Endothelial cell of umbilical vein (primary cell): ENCODE results near the gene LRR1. TPM values are rescaled to one million over a fixed set of nuclear protein-coding genes. Genes with fewer than 3 reads are reported as not detected.

Experiments
- BruUV-seq: library from RNA; stranded (reverse); fragments of 400-500 nt; replicated peaks from 2 replicates; lab custom pipeline; 2021; lab: Mats Ljungman, UMichigan
- CTCF ChIA-PET: fragments of 300-600, 350-600 bp; sonication (Branson Sonifier 250); formaldehyde crosslinking; loops from one replicate; lab custom pipeline; 2021; ENCODE audit warnings: antibody characterized with exemption, inconsistent platforms; lab: Charles Lee
- POLR2A ChIA-PET: fragments of 300-600, 350-600 bp; sonication (Branson Sonifier 250); formaldehyde crosslinking; loops from one replicate; lab custom pipeline; 2021; ENCODE audit warnings: antibody characterized with exemption, inconsistent platforms; lab: Charles Lee
- DNase-seq: peaks from one replicate; pipeline ENCODE4 v3.0.0-alpha.2; 2011; ENCODE audit warnings: low read depth, low spot score
- FAIRE-seq: peaks from 2 replicates; lab custom pipeline; 2011; peaks lifted over from hg19 to GRCh38; lab: Jason Lieb, UNC
- H2AFZ ChIP-seq: 2 replicates; pipeline ENCODE4 v1.6.0; 2012; ENCODE audit warnings: low read depth, low read length, control low read depth, inconsistent platforms
- H3K27ac ChIP-seq: 2 replicates; pipeline ENCODE4 v1.5.1; 2011; ENCODE audit warnings: low read depth, mild to moderate bottlenecking, control low read depth, low read length, moderate library complexity; ENCODE audit not compliant: insufficient read depth
- H3K27me3 ChIP-seq, 2 experiments: 2 replicates each; pipeline versions ENCODE4 v1.6.0 to v1.6.1; 2011; ENCODE audit warnings: low read length in 2 of 2, mixed read lengths in 1 of 2; ENCODE audit not compliant: control insufficient read depth in 2 of 2, insufficient read depth in 2 of 2
- H3K36me3 ChIP-seq, 2 experiments: 2 replicates in 1 of 2; 3 replicates in 1 of 2; pipeline ENCODE4 v1.5.1; 2011; ENCODE audit warnings: low read length in 2 of 2, mild to moderate bottlenecking in 1 of 2, moderate library complexity in 1 of 2; ENCODE audit not compliant: control insufficient read depth in 2 of 2, insufficient read depth in 2 of 2; ENCODE audit errors: extremely low read depth in 1 of 2
- H3K4me1 ChIP-seq: 3 replicates; pipeline ENCODE4 v1.5.1; 2011; ENCODE audit warnings: mild to moderate bottlenecking, low read length; ENCODE audit not compliant: control insufficient read depth, insufficient read depth; ENCODE audit errors: extremely low read depth
- H3K4me2 ChIP-seq: 2 replicates; pipeline ENCODE4 v1.6.1; 2011; ENCODE audit warnings: low read length, control low read depth, mixed read lengths; ENCODE audit not compliant: insufficient read depth
- H3K4me3 ChIP-seq, 3 experiments: fragments of 200-600 bp in 1 of 3; sonication (generic), shearing (Covaris generic) in 1 of 3; replicated peaks in 1 of 3; 2 replicates each; pipeline ENCODE4 v1.5.1; 2011 to 2016; ENCODE audit warnings: control low read depth in 3 of 3, low read length in 3 of 3, mild to moderate bottlenecking in 2 of 3, inconsistent platforms in 1 of 3, low read depth in 1 of 3, moderate library complexity in 1 of 3; ENCODE audit not compliant: insufficient read depth in 1 of 3
- H3K79me2 ChIP-seq: 2 replicates; pipeline ENCODE4 v1.6.0; 2012; ENCODE audit warnings: low read length, inconsistent platforms; ENCODE audit not compliant: control insufficient read depth, insufficient read depth
- H3K9ac ChIP-seq: replicated peaks from 2 replicates; pipeline ENCODE3; 2011; ENCODE audit warnings: low read length, control low read depth; ENCODE audit not compliant: insufficient read depth; ENCODE audit errors: extremely low read depth
- H3K9me1 ChIP-seq: replicated peaks from 3 replicates; pipeline ENCODE4 v1.6.0; 2011; ENCODE audit warnings: mild to moderate bottlenecking, low read length; ENCODE audit not compliant: control insufficient read depth, insufficient read depth; ENCODE audit errors: extremely low read depth
- H3K9me3 ChIP-seq: replicated peaks from 2 replicates; pipeline ENCODE4 v1.5.1; 2012; ENCODE audit warnings: low read length, inconsistent platforms; ENCODE audit not compliant: control insufficient read depth, insufficient read depth
- H4K20me1 ChIP-seq: replicated peaks from 2 replicates; pipeline ENCODE3; 2011; ENCODE audit warnings: mild to moderate bottlenecking, low read length; ENCODE audit not compliant: control insufficient read depth, insufficient read depth; ENCODE audit errors: extremely low read depth
- EZH2 ChIP-seq: IDR thresholded peaks from 2 replicates; pipeline ENCODE4 v1.6.1; 2012; ENCODE audit warnings: borderline replicate concordance, low read depth, mild to moderate bottlenecking, moderate library complexity, low read length, inconsistent platforms; ENCODE audit not compliant: severe bottlenecking
- FOS ChIP-seq: IDR thresholded peaks from 2 replicates; pipeline ENCODE4 v1.6.1; 2011; ENCODE audit warnings: mild to moderate bottlenecking, low read length, moderate library complexity, borderline replicate concordance; ENCODE audit not compliant: insufficient read depth
- GATA2 ChIP-seq: IDR thresholded peaks from 2 replicates; pipeline ENCODE4 v1.7.0; 2011; ENCODE audit warnings: low read depth, mild to moderate bottlenecking, moderate library complexity, mixed read lengths, low read length; ENCODE audit not compliant: insufficient read length, insufficient read depth
- JUN ChIP-seq: IDR thresholded peaks from 2 replicates; pipeline ENCODE4 v1.6.1; 2011; ENCODE audit warnings: borderline replicate concordance, low read depth; ENCODE audit not compliant: insufficient read length, insufficient read depth
- MAX ChIP-seq: IDR thresholded peaks from 2 replicates; pipeline ENCODE4 v1.6.1; 2011; ENCODE audit not compliant: insufficient read depth, insufficient read length
- MYC ChIP-seq: IDR thresholded peaks from one replicate; pipeline ENCODE4 v1.6.1; 2011; ENCODE audit warnings: mild to moderate bottlenecking, low read depth, low read length
- POLR2A ChIP-seq: IDR thresholded peaks from 2 replicates; pipeline ENCODE4 v1.6.1; 2012; ENCODE audit warnings: low read depth, mild to moderate bottlenecking, control low read depth, low read length
- dilution Hi-C: fragments of 300-500 bp; cut with MboI; formaldehyde crosslinking; loops from one replicate; pipeline ENCODE4 v1.15.0; 2019; ENCODE audit warnings: low sequenced_read_pairs; ENCODE audit not compliant: extremely low pct_ligation_motif_present
- intact Hi-C: fragments of 100-400 bp; cut with micrococcal nuclease; formaldehyde crosslinking; loops from one replicate; pipeline ENCODE4 v1.10.0; 2022
- polyA plus RNA-seq, 4 experiments: library from polyadenylated mRNA; depleted of rRNA in 3 of 4; stranded (reverse) in 3 of 4; unstranded in 1 of 4; fragments of >200 nt; gene quantifications; 2 replicates each; pipeline versions ENCODE4 v1.2.1 to v1.2.3, GENCODE V29; 2011 to 2012; ENCODE audit warnings: missing spikeins in 1 of 4
- total RNA-seq: library from RNA; stranded (reverse); gene quantifications from 2 replicates; pipeline ENCODE4 v1.2.3, GENCODE V29; 2021

LRR1 gene
- total and polyA plus RNA-seq, 2 donors (not counting 3 experiments of a cell fraction or from before 2014, with no cell fraction given), result 17.7 to 30.9 TPM

GRCh38 chr14:49594347-49595091 lies 4.2 kb upstream of the LRR1 start:
- Histone ChIP-seq H3K4me3 (no peak overlapping the region), H3K27ac (no peak overlapping the region), H3K9me3 (no peaks in the 10 kb centered on the region), H4K20me1 (no peaks in the 10 kb centered on the region), H3K9ac (no peak overlapping the region), H3K79me2 (peaks cover 8% of the 10 kb centered on the region), H3K36me3 (no peaks in the 10 kb centered on the region), H3K4me1 (peaks cover 7% of the 10 kb centered on the region), H3K27me3 (no peaks in the 10 kb centered on the region), H3K9me1 (no peaks in the 10 kb centered on the region), H2AFZ (no peak overlapping the region), H3K4me2 (no peak overlapping the region)
- DNase-seq (peak; percentile 93), FAIRE-seq (peak; percentile 80)
- TF ChIP-seq EZH2, result no peak
- TF ChIP-seq FOS, result no peak
- TF ChIP-seq MYC, result no peak
- TF ChIP-seq MAX, result no peak
- TF ChIP-seq GATA2, result no peak
- no peak for TF ChIP-seq JUN
- no peak for TF ChIP-seq POLR2A
- no TSS peak for BruUV-seq
- ChIA-PET CTCF (interaction anchor here (1.3 to 2.6 kb wide), 5 partner anchors 8 to 133 kb away, joined by 4 to 19 read pairs (median 6); partner anchors contain the start of genes RPL36AL and RPS29), POLR2A (interaction anchor here (2.7 kb wide), 1 partner anchor 8 kb away, joined by 10 read pairs; the partner anchor contains the start of gene RPS29)
- intact Hi-C loops (no loop called here), dilution Hi-C loops (no loop called here)
